ENCODE measurements around the gene CD79B.

Gene CD79B

DNA sequence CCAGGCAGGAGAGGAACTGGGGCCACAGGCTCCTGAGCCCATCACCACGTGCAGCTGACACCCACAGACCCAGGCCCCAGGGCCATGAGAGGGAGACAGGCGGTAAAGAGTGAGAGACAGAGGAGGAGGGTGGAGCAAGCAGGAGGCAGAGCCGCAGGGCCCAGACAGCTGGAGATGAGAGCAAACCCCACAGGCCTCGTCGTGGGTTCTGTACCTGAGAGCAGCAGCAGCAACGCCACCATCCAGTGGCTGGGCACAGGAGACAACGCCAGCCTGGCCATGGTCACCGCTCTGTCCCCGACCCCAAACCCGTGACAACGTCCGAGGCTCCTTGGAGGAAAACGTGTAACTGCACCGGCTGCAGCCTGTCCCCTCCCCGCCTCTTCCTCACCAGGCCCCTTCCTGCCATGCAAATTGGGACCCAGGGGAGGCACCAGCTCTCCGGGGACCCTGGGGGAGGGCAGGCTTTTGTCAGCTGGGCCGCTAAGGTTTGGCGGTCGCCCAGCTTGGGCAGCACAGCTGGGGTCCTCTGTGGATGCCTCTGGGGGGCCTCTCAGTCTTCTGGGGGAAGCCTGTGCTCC lies at the start of gene CD79B:
TSS of gene CD79B (minus strand) at position 351 of the 581 bp plus-strand sequence. CDS start at position 281, 70 bp downstream.
- DNase-seq (ENCODE audit: low read depth), result peak; percentile 88
- H3K4me3 ChIP-seq (ENCODE audit: low read depth, low read length), result peak within 1 kb of the TSS; percentile 90
- TF ChIP-seq, protein P1, sequence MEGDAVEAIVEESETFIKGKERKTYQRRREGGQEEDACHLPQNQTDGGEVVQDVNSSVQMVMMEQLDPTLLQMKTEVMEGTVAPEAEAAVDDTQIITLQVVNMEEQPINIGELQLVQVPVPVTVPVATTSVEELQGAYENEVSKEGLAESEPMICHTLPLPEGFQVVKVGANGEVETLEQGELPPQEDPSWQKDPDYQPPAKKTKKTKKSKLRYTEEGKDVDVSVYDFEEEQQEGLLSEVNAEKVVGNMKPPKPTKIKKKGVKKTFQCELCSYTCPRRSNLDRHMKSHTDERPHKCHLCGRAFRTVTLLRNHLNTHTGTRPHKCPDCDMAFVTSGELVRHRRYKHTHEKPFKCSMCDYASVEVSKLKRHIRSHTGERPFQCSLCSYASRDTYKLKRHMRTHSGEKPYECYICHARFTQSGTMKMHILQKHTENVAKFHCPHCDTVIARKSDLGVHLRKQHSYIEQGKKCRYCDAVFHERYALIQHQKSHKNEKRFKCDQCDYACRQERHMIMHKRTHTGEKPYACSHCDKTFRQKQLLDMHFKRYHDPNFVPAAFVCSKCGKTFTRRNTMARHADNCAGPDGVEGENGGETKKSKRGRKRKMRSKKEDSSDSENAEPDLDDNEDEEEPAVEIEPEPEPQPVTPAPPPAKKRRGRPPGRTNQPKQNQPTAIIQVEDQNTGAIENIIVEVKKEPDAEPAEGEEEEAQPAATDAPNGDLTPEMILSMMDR (IDR thresholded peaks at IDR 0.05; ENCODE audit: insufficient read depth, low read depth, low read length, missing control alignments), result no peak

- DNase-seq (ENCODE audit: low read depth), result no peak
- TF ChIP-seq, protein P1 (IDR thresholded peaks at IDR 0.05; ENCODE audit: insufficient read depth, low read depth, low read length, missing control alignments), result no peak
- no peak overlapping the region for H3K4me3 ChIP-seq (ENCODE audit: low read depth, low read length)
Observed at GRCh38 chr17:63978272-63979200, 46.4 kb upstream of the CD79B start.

GRCh38 chr17:63976702-63977101 lies 44.6 kb upstream of the CD79B start:
- H3K4me3 ChIP-seq (ENCODE audit: low read depth, low read length), result no peak overlapping the region
- TF ChIP-seq, protein P1 (IDR thresholded peaks at IDR 0.05; ENCODE audit: insufficient read depth, low read depth, low read length, missing control alignments), result no peak
- DNase-seq (ENCODE audit: low read depth), result no peak

DNA sequence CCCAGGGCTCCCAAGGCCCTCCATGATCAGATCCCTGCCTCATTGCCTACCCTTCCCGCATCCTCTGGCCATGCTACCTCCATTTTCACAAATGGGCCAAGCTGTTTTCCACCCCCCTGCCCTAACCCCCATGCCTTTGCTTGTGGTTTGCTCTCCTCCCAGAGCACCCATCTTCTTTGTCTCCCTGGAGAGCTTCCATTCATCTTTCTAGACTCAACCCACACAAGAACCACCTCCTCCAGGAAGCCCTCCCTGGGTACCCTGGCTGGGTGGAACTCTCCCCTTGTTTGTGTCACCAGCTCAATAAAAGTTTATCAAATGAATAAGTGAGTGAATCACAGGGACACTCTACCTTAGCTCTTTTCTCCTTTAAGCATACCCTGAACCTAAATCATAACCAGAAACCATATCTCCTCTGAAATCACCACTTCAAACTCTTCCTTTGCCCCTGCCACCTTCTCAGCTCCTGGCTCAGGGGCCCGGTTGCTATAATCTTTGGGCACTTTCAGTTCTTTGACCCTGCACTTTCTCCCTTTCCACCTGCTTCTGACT lies 43.5 kb upstream of the CD79B start:
- no peak overlapping the region for H3K4me3 ChIP-seq (ENCODE audit: low read depth, low read length)
- no peak for DNase-seq (ENCODE audit: low read depth)
- TF ChIP-seq, protein P1 (IDR thresholded peaks at IDR 0.05; ENCODE audit: insufficient read depth, low read depth, low read length, missing control alignments), result no peak

DNA sequence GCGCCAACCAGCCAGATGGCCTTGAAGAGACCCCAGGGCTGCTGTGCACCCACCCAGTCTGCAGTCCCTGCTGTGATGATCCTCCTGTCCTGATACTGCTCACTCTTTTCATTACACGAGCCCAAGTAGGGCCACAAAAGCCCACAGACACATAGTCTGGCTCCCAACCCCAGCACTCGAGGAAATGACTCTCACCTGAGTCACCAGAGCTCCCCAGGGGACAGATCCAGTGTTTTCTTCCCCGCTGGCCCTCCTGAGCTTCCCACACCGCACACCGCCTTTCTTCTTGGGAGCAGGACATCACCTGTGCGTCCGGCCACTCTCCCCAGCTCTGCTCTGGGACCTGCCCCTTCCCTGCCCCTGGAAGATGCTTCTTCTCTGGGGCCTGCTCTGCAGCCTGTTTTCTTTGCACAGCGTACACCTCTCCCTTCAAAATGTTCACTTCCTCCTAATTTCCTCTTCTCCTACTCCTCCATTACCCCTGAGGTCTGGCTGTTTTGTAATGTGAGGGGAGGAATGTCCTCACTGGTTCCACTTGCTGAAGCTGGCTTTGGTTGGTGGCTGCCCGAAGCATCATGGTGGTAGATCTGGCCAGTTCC lies 42.6 kb upstream of the CD79B start:
- TF ChIP-seq, protein P1 (IDR thresholded peaks at IDR 0.05; ENCODE audit: insufficient read depth, low read depth, low read length, missing control alignments), result no peak
- no peak overlapping the region for H3K4me3 ChIP-seq (ENCODE audit: low read depth, low read length)
- no peak for DNase-seq (ENCODE audit: low read depth)

DNA sequence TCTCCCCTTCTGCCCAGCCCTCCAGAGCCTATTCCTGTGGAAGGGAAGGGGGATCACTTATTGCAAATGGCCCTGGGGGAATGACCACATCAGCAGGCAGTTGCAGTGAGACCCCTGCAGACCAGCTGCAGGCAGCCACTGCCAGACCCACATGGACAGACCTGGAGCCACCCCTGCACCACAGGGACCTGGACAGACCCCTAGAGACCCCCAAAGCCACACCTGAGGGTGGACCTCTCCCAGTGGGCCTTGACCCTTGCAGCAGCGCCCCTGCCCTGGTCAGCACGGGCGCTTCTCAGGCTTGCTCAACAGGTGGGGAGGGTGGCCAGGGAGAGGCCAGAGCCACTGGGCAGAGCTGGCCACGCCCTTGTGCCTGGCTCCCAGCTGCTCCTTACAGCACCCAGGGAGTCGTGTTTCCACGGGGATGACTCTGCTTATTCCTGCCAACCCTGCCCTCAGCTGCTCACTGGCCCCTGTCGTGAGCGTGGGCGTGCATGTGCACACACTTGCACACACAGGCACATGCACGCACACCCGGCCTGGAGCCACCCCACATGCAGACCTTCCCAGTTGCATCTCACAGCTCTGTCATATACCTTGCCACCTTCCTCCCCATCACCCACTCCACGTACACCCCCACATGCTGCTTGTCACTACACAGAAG lies 41.9 kb upstream of the CD79B start:
- no peak overlapping the region for H3K4me3 ChIP-seq (ENCODE audit: low read depth, low read length)
- DNase-seq (ENCODE audit: low read depth), result no peak

More for the DNA sequence above, 41.9 kb upstream of the CD79B start:
- TF ChIP-seq, protein P1 (IDR thresholded peaks at IDR 0.05; ENCODE audit: insufficient read depth, low read depth, low read length, missing control alignments), result no peak
